Measurements from ENCODE around the gene NTSR2. TPM values are rescaled to one million over a fixed set of nuclear protein-coding genes. Genes with fewer than 3 reads are reported as not detected.

The NTSR2 gene
- total RNA-seq, 1 donor from 2014 or later: not detected

DNA sequence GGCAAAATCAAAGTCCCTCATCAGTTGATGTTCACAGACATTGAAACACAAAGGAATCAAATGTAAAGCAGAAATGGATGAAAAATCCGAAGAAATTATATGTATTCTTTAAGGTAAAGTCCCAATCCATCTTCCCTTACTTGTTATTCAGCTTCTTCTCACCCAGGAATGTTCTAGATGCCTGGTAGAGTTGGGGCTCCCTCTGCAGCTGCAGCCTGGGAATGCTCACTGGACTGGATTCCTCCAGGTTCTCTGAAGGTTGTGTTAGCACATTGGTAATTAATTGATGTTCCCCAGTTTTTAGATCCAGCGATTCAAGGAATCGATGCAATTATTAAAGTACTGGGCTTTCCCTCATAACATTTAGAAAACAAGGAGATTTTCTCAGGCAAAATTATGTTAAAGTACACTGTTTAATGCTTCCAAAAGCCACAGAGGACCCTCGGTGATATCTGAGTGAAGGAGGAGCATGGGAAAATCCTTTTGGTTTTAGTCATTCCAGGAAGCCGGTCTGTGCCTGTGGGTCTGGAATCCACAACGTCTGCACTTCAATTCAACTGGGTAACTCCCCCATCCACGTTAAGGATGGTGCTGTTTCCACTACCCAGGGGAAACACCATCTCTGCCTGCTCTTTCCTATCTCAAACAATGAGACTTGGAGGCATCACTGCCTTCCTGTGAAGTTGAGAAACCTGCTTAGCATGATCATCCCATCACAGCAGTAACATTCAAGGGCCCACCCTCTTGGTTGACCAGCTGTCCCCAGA lies 22.0 kb downstream of the NTSR2 start:
- DNase-seq (no peak), ATAC-seq (no peak)
- no peaks in the 10 kb centered on the region for H3K27me3 ChIP-seq
- no peak overlapping the region for H3K4me3 ChIP-seq
- no peaks in the 10 kb centered on the region for H3K36me3 ChIP-seq
- TF ChIP-seq, protein P1, sequence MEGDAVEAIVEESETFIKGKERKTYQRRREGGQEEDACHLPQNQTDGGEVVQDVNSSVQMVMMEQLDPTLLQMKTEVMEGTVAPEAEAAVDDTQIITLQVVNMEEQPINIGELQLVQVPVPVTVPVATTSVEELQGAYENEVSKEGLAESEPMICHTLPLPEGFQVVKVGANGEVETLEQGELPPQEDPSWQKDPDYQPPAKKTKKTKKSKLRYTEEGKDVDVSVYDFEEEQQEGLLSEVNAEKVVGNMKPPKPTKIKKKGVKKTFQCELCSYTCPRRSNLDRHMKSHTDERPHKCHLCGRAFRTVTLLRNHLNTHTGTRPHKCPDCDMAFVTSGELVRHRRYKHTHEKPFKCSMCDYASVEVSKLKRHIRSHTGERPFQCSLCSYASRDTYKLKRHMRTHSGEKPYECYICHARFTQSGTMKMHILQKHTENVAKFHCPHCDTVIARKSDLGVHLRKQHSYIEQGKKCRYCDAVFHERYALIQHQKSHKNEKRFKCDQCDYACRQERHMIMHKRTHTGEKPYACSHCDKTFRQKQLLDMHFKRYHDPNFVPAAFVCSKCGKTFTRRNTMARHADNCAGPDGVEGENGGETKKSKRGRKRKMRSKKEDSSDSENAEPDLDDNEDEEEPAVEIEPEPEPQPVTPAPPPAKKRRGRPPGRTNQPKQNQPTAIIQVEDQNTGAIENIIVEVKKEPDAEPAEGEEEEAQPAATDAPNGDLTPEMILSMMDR (IDR thresholded peaks at IDR 0.05): peak; percentile 19
- intact Hi-C loops (cut with DNase I): no loop called here
- H3K9me3 ChIP-seq: no peaks in the 10 kb centered on the region
- H3K27ac ChIP-seq: no peak overlapping the region
- no peaks in the 10 kb centered on the region for H3K4me1 ChIP-seq

DNA sequence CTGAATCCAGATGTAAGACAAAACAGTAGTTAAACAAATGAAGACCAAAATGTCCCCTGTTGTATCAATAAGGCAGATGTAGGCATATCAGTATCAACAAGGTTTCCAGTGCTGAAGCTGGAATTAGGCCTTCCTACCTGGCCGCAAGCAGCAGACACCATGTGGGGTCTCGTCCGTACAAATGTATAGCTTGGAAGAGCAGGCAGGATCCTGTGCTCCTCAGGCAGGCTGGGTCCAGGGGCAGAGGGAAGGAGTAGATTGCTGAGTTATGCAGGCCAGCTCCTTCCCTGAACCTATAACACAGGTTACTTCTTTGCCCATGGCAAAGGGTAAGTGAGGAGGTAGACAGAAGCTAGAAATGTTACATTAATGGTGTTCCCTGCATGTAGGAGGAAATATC lies 23.5 kb downstream of the NTSR2 start:
- Histone ChIP-seq H3K36me3 (no peaks in the 10 kb centered on the region), H3K9me3 (no peaks in the 10 kb centered on the region), H3K27me3 (no peaks in the 10 kb centered on the region), H3K4me3 (no peak overlapping the region), H3K27ac (no peak overlapping the region), H3K4me1 (no peaks in the 10 kb centered on the region)
- no peak for ATAC-seq
- TF ChIP-seq, protein P1 (IDR thresholded peaks at IDR 0.05): no peak
- DNase-seq: no peak
- intact Hi-C loops (cut with DNase I): no loop called here

DNA sequence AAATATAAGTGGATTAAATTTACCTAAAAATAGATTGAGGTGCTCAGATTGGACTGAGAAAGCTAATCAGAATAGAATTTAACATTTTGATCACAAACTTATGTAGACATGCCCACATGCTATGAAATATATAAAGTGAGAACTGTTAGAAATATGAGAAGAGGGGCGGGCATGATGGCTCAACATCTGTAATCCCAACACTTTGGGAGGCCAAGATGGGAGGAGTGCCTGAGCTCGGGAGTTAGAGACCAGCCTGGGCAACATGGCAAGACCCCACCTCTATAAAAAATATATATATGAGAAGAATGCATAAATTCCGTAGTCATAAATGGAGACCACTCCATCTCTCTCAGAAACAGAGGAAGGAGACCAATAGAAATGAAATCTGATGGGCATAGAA lies 25.7 kb downstream of the NTSR2 start:
- TF ChIP-seq, protein P1 (IDR thresholded peaks at IDR 0.05): no peak
- no peaks in the 10 kb centered on the region for H3K36me3 ChIP-seq
- intact Hi-C loops (cut with DNase I): no loop called here

DNA sequence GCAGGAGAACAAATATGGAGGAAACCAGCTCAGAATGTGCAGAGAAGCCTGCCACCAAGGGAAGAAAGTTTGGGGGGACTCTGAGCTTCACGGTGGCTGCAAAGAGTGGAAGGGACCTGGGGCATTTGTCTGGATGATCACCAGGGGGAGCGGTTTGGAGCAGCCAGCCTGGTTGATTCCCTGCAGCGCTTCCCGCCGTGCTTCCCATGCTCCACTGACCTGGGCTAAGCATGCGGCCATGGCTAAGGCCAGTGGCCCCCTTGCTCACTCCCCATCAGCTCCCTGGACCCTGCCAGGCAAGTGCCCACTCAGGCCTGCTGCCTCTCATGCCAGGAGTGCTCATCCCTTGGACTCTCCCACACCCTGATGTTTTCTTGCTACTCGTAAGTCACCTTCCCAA lies 27.0 kb downstream of the NTSR2 start:
- Histone ChIP-seq H3K36me3 (no peaks in the 10 kb centered on the region), H3K4me3 (no peak overlapping the region), H3K27ac (no peak overlapping the region), H3K27me3 (no peaks in the 10 kb centered on the region), H3K4me1 (no peaks in the 10 kb centered on the region), H3K9me3 (no peaks in the 10 kb centered on the region)
- no peak for DNase-seq
- TF ChIP-seq, protein P1 (IDR thresholded peaks at IDR 0.05): no peak
- no peak for ATAC-seq
- intact Hi-C loops (cut with DNase I): no loop called here

More for the DNA sequence above, 25.7 kb downstream of the NTSR2 start:
- no peaks in the 10 kb centered on the region for H3K27me3 ChIP-seq
- no peak overlapping the region for H3K27ac ChIP-seq
- no peak for DNase-seq
- no peaks in the 10 kb centered on the region for H3K4me1 ChIP-seq
- no peaks in the 10 kb centered on the region for H3K9me3 ChIP-seq
- ATAC-seq: no peak
- H3K4me3 ChIP-seq: no peak overlapping the region

DNA sequence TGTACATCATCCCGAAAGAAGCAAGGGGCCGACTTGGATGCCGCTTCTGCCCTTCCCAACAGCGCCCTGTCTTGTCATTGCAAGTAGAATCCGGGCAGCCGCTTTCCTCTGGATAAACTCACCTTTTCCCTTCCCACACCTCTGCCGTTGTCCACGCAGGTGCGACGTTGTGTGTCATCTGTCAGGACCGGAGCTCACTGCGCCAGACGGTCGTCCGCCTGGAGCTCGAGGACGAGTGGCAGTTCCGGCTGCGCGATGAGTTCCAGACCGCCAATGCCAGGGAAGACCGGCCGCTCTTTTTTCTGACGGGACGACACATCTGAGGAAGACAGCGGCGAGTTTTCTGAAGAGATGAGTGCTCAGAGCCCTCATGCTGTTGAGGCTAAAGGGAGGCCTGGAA lies 29.9 kb downstream of the NTSR2 start:
- no peaks in the 10 kb centered on the region for H3K4me1 ChIP-seq
- no peak overlapping the region for H3K27ac ChIP-seq
- DNase-seq (no peak), ATAC-seq (no peak)
- H3K36me3 ChIP-seq: no peaks in the 10 kb centered on the region
- no peaks in the 10 kb centered on the region for H3K27me3 ChIP-seq
- TF ChIP-seq, protein P1 (IDR thresholded peaks at IDR 0.05): no peak
- no peak overlapping the region for H3K4me3 ChIP-seq
- no peaks in the 10 kb centered on the region for H3K9me3 ChIP-seq
- intact Hi-C loops (cut with DNase I): no loop called here
